ENCODE results near the gene OPN1MW2. TPM values are rescaled to one million over a fixed set of nuclear protein-coding genes. Genes with fewer than 3 reads are reported as not detected.
A peak's percentile ranks its signal among the peaks of the same experiment; 100 is the strongest.
"Not testable (repeated sequence)": the region's sequence is repeated elsewhere in the genome, so short reads cannot be mapped to it uniquely, and the experiment has no call there.

The OPN1MW2 gene
- total RNA-seq, 4 donors from 2014 or later, result not detected

GRCh38 chrX:154238939-154239559 lies 19.5 kb downstream of the OPN1MW2 start:
- not testable (repeated sequence) for H3K9me3 ChIP-seq, H3K27me3 ChIP-seq, H3K4me3 ChIP-seq, H3K36me3 ChIP-seq, DNase-seq, H3K4me1 ChIP-seq, H3K27ac ChIP-seq

GRCh38 chrX:154239982-154240503 lies 20.5 kb downstream of the OPN1MW2 start:
- not testable (repeated sequence) for H3K4me3 ChIP-seq, H3K27ac ChIP-seq, H3K9me3 ChIP-seq, H3K4me1 ChIP-seq, H3K27me3 ChIP-seq, H3K36me3 ChIP-seq
- DNase-seq, result peak in 2 of 3 donors; percentile 15 to 20

GRCh38 chrX:154247377-154248045 lies 28.0 kb downstream of the OPN1MW2 start:
- H3K9me3 ChIP-seq, H3K4me3 ChIP-seq, H3K27ac ChIP-seq: not testable (repeated sequence)

GRCh38 chrX:154248076-154248475 lies 28.5 kb downstream of the OPN1MW2 start:
- not testable (repeated sequence) for H3K4me3 ChIP-seq, H3K27me3 ChIP-seq, H3K27ac ChIP-seq, DNase-seq, H3K36me3 ChIP-seq, H3K9me3 ChIP-seq, H3K4me1 ChIP-seq

More at GRCh38 chrX:154247377-154248045, 28.0 kb downstream of the OPN1MW2 start:
- H3K27me3 ChIP-seq, H3K36me3 ChIP-seq, DNase-seq, H3K4me1 ChIP-seq: not testable (repeated sequence)

GRCh38 chrX:154257282-154257681 lies 37.7 kb downstream of the OPN1MW2 start, which contains the start of gene OPN1MW3:
OPN1MW3 (plus strand) TSS chrX:154257582; CDS start chrX:154257620, 38 bp downstream.
- H3K4me3 ChIP-seq, H3K36me3 ChIP-seq, H3K27ac ChIP-seq, H3K4me1 ChIP-seq, H3K9me3 ChIP-seq, DNase-seq, H3K27me3 ChIP-seq: not testable (repeated sequence)

GRCh38 chrX:154258711-154259110 lies 39.2 kb downstream of the OPN1MW2 start:
- H3K4me3 ChIP-seq, DNase-seq, H3K27me3 ChIP-seq, H3K9me3 ChIP-seq, H3K27ac ChIP-seq, H3K4me1 ChIP-seq, H3K36me3 ChIP-seq: not testable (repeated sequence)

- H3K9me3 ChIP-seq, H3K36me3 ChIP-seq, H3K27me3 ChIP-seq, H3K4me3 ChIP-seq, DNase-seq, H3K27ac ChIP-seq, H3K4me1 ChIP-seq: not testable (repeated sequence)
These were observed 43.5 kb downstream of the OPN1MW2 start for GRCh38 chrX:154263072-154263471.

GRCh38 chrX:154269245-154269644 lies 49.7 kb downstream of the OPN1MW2 start:
- DNase-seq, H3K27ac ChIP-seq, H3K4me1 ChIP-seq, H3K9me3 ChIP-seq, H3K36me3 ChIP-seq, H3K27me3 ChIP-seq, H3K4me3 ChIP-seq: not testable (repeated sequence)

Other genes starting within 250 kb of the OPN1MW2 start
- gene HCFC1, start 247.9 kb upstream of the OPN1MW2 start, total RNA-seq, result 10 to 100 TPM; 44.1 to 70.6 (median 55.6) TPM
- 10 to 100 TPM; 10.7 to 32.6 (median 12.8) TPM for gene TMEM187, start 247.0 kb upstream of the OPN1MW2 start, total RNA-seq
- 100 to 1,000 TPM; 111 to 150 (median 122) TPM for gene IRAK1, start 199.9 kb upstream of the OPN1MW2 start, total RNA-seq
- gene MECP2, start 122.0 kb upstream of the OPN1MW2 start, total RNA-seq, result 100 to 1,000 TPM in 1 of 4 donors, 10 to 100 TPM in 3; 39.8 to 147 (median 55.4) TPM
- gene OPN1LW, start 75.5 kb upstream of the OPN1MW2 start, total RNA-seq, result not detected
- gene OPN1MW, start 37.2 kb upstream of the OPN1MW2 start, total RNA-seq, result not detected
- gene OPN1MW3, start 37.8 kb downstream of the OPN1MW2 start, total RNA-seq, result not detected
- gene TEX28, start 75.4 kb downstream of the OPN1MW2 start, total RNA-seq, result not detected
- not detected for gene TKTL1, start 76.0 kb downstream of the OPN1MW2 start, total RNA-seq
- 100 to 1,000 TPM; 143 to 663 (median 328) TPM for gene FLNA, start 154.9 kb downstream of the OPN1MW2 start, total RNA-seq
- 10 to 100 TPM; 21.7 to 31.4 (median 26.6) TPM for gene EMD, start 159.5 kb downstream of the OPN1MW2 start, total RNA-seq
- 1,000 to 10,000 TPM; 1,992 to 4,644 (median 2,626) TPM for gene RPL10, start 178.6 kb downstream of the OPN1MW2 start, total RNA-seq
- gene DNASE1L1, start 189.5 kb downstream of the OPN1MW2 start, total RNA-seq, result 10 to 100 TPM; 23.9 to 41.2 (median 32.2) TPM
- gene TAFAZZIN, start 191.8 kb downstream of the OPN1MW2 start, total RNA-seq, result 100 to 1,000 TPM; 105 to 147 (median 112) TPM
- gene ATP6AP1, start 208.9 kb downstream of the OPN1MW2 start, total RNA-seq, result 10 to 100 TPM; 11.6 to 80.0 (median 54.9) TPM
- 100 to 1,000 TPM in 2 of 4 donors, 10 to 100 TPM in 2; 65.2 to 278 (median 117) TPM for gene GDI1, start 217.4 kb downstream of the OPN1MW2 start, total RNA-seq
- 100 to 1,000 TPM in 1 of 4 donors, 10 to 100 TPM in 3; 35.6 to 212 (median 54.6) TPM for gene FAM50A, start 224.4 kb downstream of the OPN1MW2 start, total RNA-seq
- 10 to 100 TPM; 38.0 to 54.6 (median 48.4) TPM for gene PLXNA3, start 238.5 kb downstream of the OPN1MW2 start, total RNA-seq